Measurements from ENCODE around the gene PHLPP1. TPM values are rescaled to one million over a fixed set of nuclear protein-coding genes. Genes with fewer than 3 reads are reported as not detected.

PHLPP1 gene
- total RNA-seq, 1 experiment from 2014 or later: 14.1 TPM

GRCh38 chr18:62844850-62845643, 129.7 kb downstream of the PHLPP1 start:
- H3K27ac ChIP-seq (ENCODE audit: low read length): no peak overlapping the region
- BruUV-seq (replicated peaks): no TSS peak
- H3K9ac ChIP-seq (ENCODE audit: low read length): no peak overlapping the region
- no peaks in the 10 kb centered on the region for H3K9me2 ChIP-seq (replicated peaks; ENCODE audit: low read length)
- CTCF ChIA-PET: no interaction called here
- no peak overlapping the region for H3K4me3 ChIP-seq (ENCODE audit: low read length)
- no peak overlapping the region for H3K4me2 ChIP-seq (ENCODE audit: low read length)
- no peak for ATAC-seq
- H2AFZ ChIP-seq (ENCODE audit: low read length): no peak overlapping the region
- no peaks in the 10 kb centered on the region for H3K9me3 ChIP-seq (ENCODE audit: low read length)
- H3K27me3 ChIP-seq (ENCODE audit: low read length): no peaks in the 10 kb centered on the region
- intact Hi-C loops (cut with micrococcal nuclease): loop anchor here (5.0 kb wide), 1 partner anchor 38 kb away; no protein-coding TSS in a partner anchor
- no peaks in the 10 kb centered on the region for H4K20me1 ChIP-seq (ENCODE audit: low read length)
- H3K4me1 ChIP-seq (ENCODE audit: insufficient read depth, low read length): peaks cover 20% of the 10 kb centered on the region
- H3K36me3 ChIP-seq (ENCODE audit: low read depth, low read length): no peaks in the 10 kb centered on the region
- no peak for DNase-seq
- no peaks in the 10 kb centered on the region for H3F3A ChIP-seq (ENCODE audit: low read length, unreplicated experiment)
- POLR2A ChIA-PET (ENCODE audit: unreplicated experiment): no interaction called here
- TF ChIP-seq EZH2phosphoT487 (IDR thresholded peaks at IDR 0.05; ENCODE audit: borderline replicate concordance, low read length): no peak
- TF ChIP-seq EZH2 (IDR thresholded peaks at IDR 0.05; ENCODE audit: low read length, unreplicated experiment): no peak
- TF ChIP-seq CTCF (conservative IDR thresholded peaks at IDR 0.05; ENCODE audit: low read depth, low read length): no peak
- H3K79me2 ChIP-seq (ENCODE audit: low read length): no peaks in the 10 kb centered on the region

- ATAC-seq: no peak
- Histone ChIP-seq H2AFZ (ENCODE audit: low read length) (no peak overlapping the region), H3K9me2 (replicated peaks; ENCODE audit: low read length) (no peaks in the 10 kb centered on the region), H3K27me3 (ENCODE audit: low read length) (no peaks in the 10 kb centered on the region), H3K27ac (ENCODE audit: low read length) (no peak overlapping the region), H3K9me3 (ENCODE audit: low read length) (no peaks in the 10 kb centered on the region), H3K79me2 (ENCODE audit: low read length) (no peaks in the 10 kb centered on the region), H3K9ac (ENCODE audit: low read length) (no peak overlapping the region), H3F3A (ENCODE audit: low read length, unreplicated experiment) (no peaks in the 10 kb centered on the region), H3K4me3 (ENCODE audit: low read length) (no peak overlapping the region), H3K4me2 (ENCODE audit: low read length) (no peak overlapping the region), H3K36me3 (ENCODE audit: low read depth, low read length) (no peaks in the 10 kb centered on the region), H4K20me1 (ENCODE audit: low read length) (no peaks in the 10 kb centered on the region), H3K4me1 (ENCODE audit: insufficient read depth, low read length) (peaks cover 21% of the 10 kb centered on the region)
- no peak for DNase-seq
- TF ChIP-seq EZH2 (IDR thresholded peaks at IDR 0.05; ENCODE audit: low read length, unreplicated experiment) (no peak), CTCF (conservative IDR thresholded peaks at IDR 0.05; ENCODE audit: low read depth, low read length) (no peak), EZH2phosphoT487 (IDR thresholded peaks at IDR 0.05; ENCODE audit: borderline replicate concordance, low read length) (no peak)
- POLR2A ChIA-PET (ENCODE audit: unreplicated experiment): no interaction called here
- CTCF ChIA-PET: no interaction called here
- intact Hi-C loops (cut with micrococcal nuclease): no loop called here
- BruUV-seq (replicated peaks): no TSS peak
Measured at GRCh38 chr18:62846313-62846712, 131.0 kb downstream of the PHLPP1 start.

GRCh38 chr18:62847081-62847480, 131.7 kb downstream of the PHLPP1 start:
- ChIA-PET CTCF (no interaction called here), POLR2A (ENCODE audit: unreplicated experiment) (no interaction called here)
- Histone ChIP-seq H3F3A (ENCODE audit: low read length, unreplicated experiment) (no peaks in the 10 kb centered on the region), H3K4me2 (ENCODE audit: low read length) (no peak overlapping the region), H3K4me3 (ENCODE audit: low read length) (no peak overlapping the region), H3K27ac (ENCODE audit: low read length) (no peak overlapping the region), H2AFZ (ENCODE audit: low read length) (no peak overlapping the region), H3K36me3 (ENCODE audit: low read depth, low read length) (no peaks in the 10 kb centered on the region), H3K9me2 (replicated peaks; ENCODE audit: low read length) (no peaks in the 10 kb centered on the region), H4K20me1 (ENCODE audit: low read length) (no peaks in the 10 kb centered on the region), H3K9ac (ENCODE audit: low read length) (no peak overlapping the region), H3K9me3 (ENCODE audit: low read length) (no peaks in the 10 kb centered on the region), H3K79me2 (ENCODE audit: low read length) (peaks cover 6% of the 10 kb centered on the region; the same call in 1 of the 2 replicates), H3K27me3 (ENCODE audit: low read length) (no peaks in the 10 kb centered on the region), H3K4me1 (ENCODE audit: insufficient read depth, low read length) (peaks cover 25% of the 10 kb centered on the region)
- TF ChIP-seq CTCF (conservative IDR thresholded peaks at IDR 0.05; ENCODE audit: low read depth, low read length): no peak
- TF ChIP-seq EZH2 (IDR thresholded peaks at IDR 0.05; ENCODE audit: low read length, unreplicated experiment): no peak
- TF ChIP-seq EZH2phosphoT487 (IDR thresholded peaks at IDR 0.05; ENCODE audit: borderline replicate concordance, low read length): no peak
- no TSS peak for BruUV-seq (replicated peaks)
- intact Hi-C loops (cut with micrococcal nuclease): no loop called here
- ATAC-seq: no peak
- DNase-seq: no peak

Data from PC-3 (cell line).